ENCODE data around the gene SSR2. TPM values are rescaled to one million over a fixed set of nuclear protein-coding genes. Genes with fewer than 3 reads are reported as not detected.

SSR2 gene
- polyA plus RNA-seq, 1 of the 3 experiments (the other 2 are of a cell fraction) = 1,136 TPM

GRCh38 chr1:156054500-156055280 lies 33.9 kb upstream of the SSR2 start, which contains the start of gene LAMTOR2 (continued):
- TF ChIP-seq CHD2 (IDR thresholded peaks at IDR 0.05; ENCODE audit: low read length, partially characterized antibody) (peak; percentile 97), RFX5 (IDR thresholded peaks at IDR 0.05; ENCODE audit: low read length) (peak; percentile 78; the same call in 1 of the 2 replicates), NRF1 (IDR thresholded peaks at IDR 0.05; ENCODE audit: low read depth, low read length) (no peak), RAD21 (IDR thresholded peaks at IDR 0.05; ENCODE audit: low read length) (no peak), SIN3A (IDR thresholded peaks at IDR 0.05; ENCODE audit: borderline replicate concordance, low read depth, low read length) (peak; percentile 76; the same call in 1 of the 2 replicates), RCOR1 (IDR thresholded peaks at IDR 0.05; ENCODE audit: low read length) (0 out of 2 replicates have a peak, but pooled peaks have one; percentile 11), TAF1 (IDR thresholded peaks at IDR 0.05; ENCODE audit: borderline replicate concordance, low read depth, low read length) (peak; percentile 64; the same call in 1 of the 2 replicates), ELF1 (IDR thresholded peaks at IDR 0.05) (peak; percentile 89)

GRCh38 chr1:156053768-156054499 lies 33.2 kb upstream of the SSR2 start, which contains the start of gene UBQLN4:
Gene UBQLN4, minus strand, starts transcription at chr1:156053798. Its CDS starts 97 bp downstream, at chr1:156053701.
- WGBS (ENCODE audit: low lambda C conversion rate) = under 1% methylated on average over 28 of the region's 49 CpGs
- peaks cover 6% of the 10 kb centered on the region for H3F3A ChIP-seq (replicated peaks; ENCODE audit: insufficient read depth)
- H3K9me3 ChIP-seq = no peaks in the 10 kb centered on the region
- peak within 1 kb of the TSS; percentile 78 for H3K9ac ChIP-seq
- peak; percentile 94 for DNase-seq
- peaks cover 44% of the 10 kb centered on the region for H3K79me2 ChIP-seq (ENCODE audit: insufficient read depth)
- H3K9me2 ChIP-seq = no peaks in the 10 kb centered on the region
- H2AFZ ChIP-seq (ENCODE audit: low read depth) = peak within 1 kb of the TSS; percentile 90
- peak within 1 kb of the TSS; percentile 87 to 94 for H3K4me3 ChIP-seq (ENCODE audit: low read depth in 2 of 2, low read length in 1 of 2)
- H3K36me3 ChIP-seq (replicated peaks in 1 of 2; ENCODE audit: control insufficient read depth in 1 of 2, insufficient read depth in 2 of 2, low read length in 1 of 2) = peaks cover 9 to 37% of the 10 kb centered on the region in 2 experiments
- H3K27ac ChIP-seq (ENCODE audit: low read depth in 2 of 2, low read length in 1 of 2) = peak within 1 kb of the TSS; percentile 93 to 100
- H3K4me2 ChIP-seq = peak within 1 kb of the TSS; percentile 85
- TF ChIP-seq MAX (IDR thresholded peaks at IDR 0.05; ENCODE audit: low read depth) = 0 out of 2 replicates have a peak, but pooled peaks have one; percentile 22
- no peak for TF ChIP-seq IRF3 (IDR thresholded peaks at IDR 0.05; ENCODE audit: low read depth, low read length)
- no peak; the same call in 1 of the 2 replicates for TF ChIP-seq POLR2AphosphoS5 (IDR thresholded peaks at IDR 0.05; ENCODE audit: low read depth, low read length)
- TF ChIP-seq CTCF (IDR thresholded peaks at IDR 0.05) = peak; percentile 44
- TF ChIP-seq TAF1 (IDR thresholded peaks at IDR 0.05; ENCODE audit: borderline replicate concordance, low read depth, low read length) = 0 out of 2 replicates have a peak, but pooled peaks have one; percentile 41
- TF ChIP-seq FOXJ3 (CRISPR knock-in tag; IDR thresholded peaks at IDR 0.05) = no peak
- no peak for TF ChIP-seq SMC3 (IDR thresholded peaks at IDR 0.05; ENCODE audit: low read depth, low read length)
- H3K4me1 ChIP-seq (ENCODE audit: control insufficient read depth in 1 of 2, insufficient read depth in 2 of 2, low read depth in 1 of 2, low read length in 1 of 2) = peaks cover 6 to 17% of the 10 kb centered on the region in 2 experiments; a peak in 3 of 4 replicates
- CTCF ChIA-PET = interaction anchor here (0.7 to 3.1 kb wide), 12 partner anchors 8 to 175 kb away, joined by 3 to 19 read pairs (median 4); partner anchors contain the start of gene SSR2
- H3K27me3 ChIP-seq (ENCODE audit: insufficient read depth) = no peaks in the 10 kb centered on the region
- peaks cover 8% of the 10 kb centered on the region for H4K20me1 ChIP-seq (ENCODE audit: insufficient read depth)
- POLR2A ChIA-PET = interaction anchor here (0.7 kb wide), 1 partner anchor 29 kb away, joined by 4 read pairs; the partner anchor contains the start of gene MEX3A
